Neural progenitor cell (in vitro differentiated cells): ENCODE measurements around the gene EMC10. TPM values are rescaled to one million over a fixed set of nuclear protein-coding genes. Genes with fewer than 3 reads are reported as not detected.

Experiments
- DNase-seq: peaks from one replicate; pipeline ENCODE4 v3.0.0-alpha.2; 2016; ENCODE audit warnings: low spot score
- H2AFZ ChIP-seq: fragments of 200-600 bp; sonication (generic); replicated peaks from 2 replicates; pipeline ENCODE4 v1.6.1; 2016; ENCODE audit warnings: antibody characterized with exemption
- H3F3A ChIP-seq: fragments of 200-600 bp; sonication (generic); 2 replicates; pipeline ENCODE4 v1.6.1; 2016; ENCODE audit warnings: antibody characterized with exemption, low read depth
- H3K27ac ChIP-seq: fragments of 200-600 bp; sonication (generic); 2 replicates; pipeline ENCODE4 v1.5.1; 2016; ENCODE audit warnings: mild to moderate bottlenecking
- H3K27me3 ChIP-seq: fragments of 200-600 bp; sonication (generic); 2 replicates; pipeline ENCODE4 v1.6.1; 2016; ENCODE audit warnings: mild to moderate bottlenecking, moderate library complexity
- H3K36me3 ChIP-seq: fragments of 200-600 bp; sonication (generic); 2 replicates; pipeline ENCODE4 v1.5.1; 2016
- H3K4me1 ChIP-seq: fragments of 200-600 bp; sonication (generic); 2 replicates; pipeline ENCODE4 v1.6.1; 2016; ENCODE audit warnings: mixed run types
- H3K4me2 ChIP-seq: fragments of 200-600 bp; sonication (generic); 2 replicates; pipeline ENCODE4 v1.6.1; 2016
- H3K4me3 ChIP-seq: fragments of 200-600 bp; sonication (generic); 2 replicates; pipeline ENCODE4 v1.5.1; 2016
- H3K79me2 ChIP-seq: fragments of 200-600 bp; sonication (generic); 2 replicates; pipeline ENCODE4 v1.6.1; 2016; ENCODE audit warnings: low read depth
- H3K9ac ChIP-seq: fragments of 200-600 bp; sonication (generic); 2 replicates; pipeline ENCODE4 v1.6.1; 2016
- H3K9me3 ChIP-seq: fragments of 200-600 bp; sonication (generic); 2 replicates; pipeline ENCODE4 v1.5.1; 2016; ENCODE audit warnings: low read depth
- H4K20me1 ChIP-seq: fragments of 200-600 bp; sonication (generic); 2 replicates; pipeline ENCODE4 v1.6.1; 2016; ENCODE audit warnings: low read depth
- H3K27ac Mint-ChIP-seq: 3 replicates; pipeline ENCODE4 v1.8.0; 2021; ENCODE audit warnings: mixed read lengths
- H3K27me3 Mint-ChIP-seq: 2 replicates; pipeline ENCODE4 v1.8.0; 2022; ENCODE audit warnings: low read depth, mild to moderate bottlenecking, inconsistent platforms, moderate library complexity, mixed read lengths; ENCODE audit not compliant: insufficient read depth
- H3K36me3 Mint-ChIP-seq: 3 replicates; pipeline ENCODE4 v1.8.0; 2021; ENCODE audit warnings: mixed read lengths
- H3K4me1 Mint-ChIP-seq: 3 replicates; pipeline ENCODE4 v1.8.0; 2021; ENCODE audit warnings: mixed read lengths
- H3K4me3 Mint-ChIP-seq: 3 replicates; pipeline ENCODE4 v1.8.0; 2021; ENCODE audit warnings: mild to moderate bottlenecking, moderate library complexity, mixed read lengths
- H3K9me3 Mint-ChIP-seq: 3 replicates; pipeline ENCODE4 v1.8.0; 2020; ENCODE audit warnings: mixed read lengths
- EZH2 ChIP-seq: fragments of 200-600 bp; sonication (generic); IDR thresholded peaks from 2 replicates; pipeline ENCODE4 v1.6.1; 2017; ENCODE audit warnings: antibody characterized with exemption, mild to moderate bottlenecking, moderate library complexity
- EZH2phosphoT487 ChIP-seq: fragments of 200-600 bp; sonication (generic); IDR thresholded peaks from 2 replicates; pipeline ENCODE4 v1.6.1; 2017; ENCODE audit warnings: antibody characterized with exemption
- total RNA-seq: library from RNA; depleted of rRNA; stranded (reverse); fragments of >200 nt; gene quantifications from 2 replicates; pipeline ENCODE4 v1.2.3, GENCODE V29; 2015; ENCODE audit warnings: low replicate concordance
- TF ChIP-seq, protein P1 (sequence below): fragments of 200-600 bp; sonication (generic); IDR thresholded peaks from 2 replicates; pipeline ENCODE4 v1.5.1; 2017; ENCODE audit warnings: antibody characterized with exemption, mild to moderate bottlenecking

Gene EMC10
- total RNA-seq, 1 donor from 2014 or later: 32.9 TPM

GRCh38 chr19:50494186-50495019 lies 18.1 kb downstream of the EMC10 start:
- H2AFZ ChIP-seq: no peak overlapping the region
- no peak overlapping the region for H3K9ac ChIP-seq
- Mint-ChIP-seq H3K27me3 (peaks cover 25% of the 10 kb centered on the region), H3K36me3 (peaks cover 7% of the 10 kb centered on the region), H3K4me1 (peaks cover 23% of the 10 kb centered on the region), H3K4me3 (peak overlapping the region; percentile 2), H3K9me3 (peaks cover 7% of the 10 kb centered on the region), H3K27ac (no peak overlapping the region)
- no peaks in the 10 kb centered on the region for H4K20me1 ChIP-seq
- H3K4me1 ChIP-seq: peaks cover 7% of the 10 kb centered on the region
- H3K27ac ChIP-seq: no peak overlapping the region
- no peaks in the 10 kb centered on the region for H3K79me2 ChIP-seq
- no peaks in the 10 kb centered on the region for H3F3A ChIP-seq
- DNase-seq: no peak
- no peak overlapping the region for H3K4me3 ChIP-seq
- no peaks in the 10 kb centered on the region for H3K9me3 ChIP-seq
- TF ChIP-seq EZH2phosphoT487 (no peak), EZH2 (no peak)
- TF ChIP-seq, protein P1, sequence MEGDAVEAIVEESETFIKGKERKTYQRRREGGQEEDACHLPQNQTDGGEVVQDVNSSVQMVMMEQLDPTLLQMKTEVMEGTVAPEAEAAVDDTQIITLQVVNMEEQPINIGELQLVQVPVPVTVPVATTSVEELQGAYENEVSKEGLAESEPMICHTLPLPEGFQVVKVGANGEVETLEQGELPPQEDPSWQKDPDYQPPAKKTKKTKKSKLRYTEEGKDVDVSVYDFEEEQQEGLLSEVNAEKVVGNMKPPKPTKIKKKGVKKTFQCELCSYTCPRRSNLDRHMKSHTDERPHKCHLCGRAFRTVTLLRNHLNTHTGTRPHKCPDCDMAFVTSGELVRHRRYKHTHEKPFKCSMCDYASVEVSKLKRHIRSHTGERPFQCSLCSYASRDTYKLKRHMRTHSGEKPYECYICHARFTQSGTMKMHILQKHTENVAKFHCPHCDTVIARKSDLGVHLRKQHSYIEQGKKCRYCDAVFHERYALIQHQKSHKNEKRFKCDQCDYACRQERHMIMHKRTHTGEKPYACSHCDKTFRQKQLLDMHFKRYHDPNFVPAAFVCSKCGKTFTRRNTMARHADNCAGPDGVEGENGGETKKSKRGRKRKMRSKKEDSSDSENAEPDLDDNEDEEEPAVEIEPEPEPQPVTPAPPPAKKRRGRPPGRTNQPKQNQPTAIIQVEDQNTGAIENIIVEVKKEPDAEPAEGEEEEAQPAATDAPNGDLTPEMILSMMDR: no peak
- H3K4me2 ChIP-seq: no peak overlapping the region
- no peaks in the 10 kb centered on the region for H3K36me3 ChIP-seq
- H3K27me3 ChIP-seq: peaks cover 87% of the 10 kb centered on the region

DNA sequence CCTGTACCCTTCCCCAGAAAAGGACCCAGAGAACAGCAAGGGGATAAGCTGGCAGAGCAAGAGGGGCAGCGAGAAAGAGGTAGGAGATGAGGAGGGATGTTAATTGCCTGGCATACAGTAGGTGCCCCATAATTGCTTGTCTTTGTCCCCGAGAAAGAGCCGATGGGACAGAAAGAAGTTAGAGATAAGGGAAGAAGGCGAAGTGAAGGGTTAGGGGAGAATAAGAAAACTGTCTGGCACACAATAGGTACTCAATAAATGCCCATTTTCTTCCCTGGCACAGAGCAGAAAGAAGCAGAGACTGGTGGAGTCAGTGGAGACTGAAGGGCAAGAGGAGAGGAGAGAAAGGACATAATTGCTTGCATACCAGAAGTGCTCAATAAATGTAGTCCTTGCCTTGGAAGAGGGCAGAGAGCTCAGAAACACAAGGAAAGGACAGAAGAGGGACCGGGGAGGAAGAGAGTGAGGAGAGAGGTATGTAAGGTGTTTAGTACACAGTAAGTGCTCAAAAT lies 18.8 kb downstream of the EMC10 start:
- Histone ChIP-seq H3K4me1 (peaks cover 8% of the 10 kb centered on the region), H3K27ac (no peak overlapping the region), H3K4me3 (no peak overlapping the region), H3K27me3 (peaks cover 88% of the 10 kb centered on the region), H3K79me2 (no peaks in the 10 kb centered on the region), H3K4me2 (no peak overlapping the region), H3K9ac (no peak overlapping the region), H3K36me3 (no peaks in the 10 kb centered on the region), H3F3A (no peaks in the 10 kb centered on the region), H3K9me3 (no peaks in the 10 kb centered on the region), H2AFZ (no peak overlapping the region), H4K20me1 (no peaks in the 10 kb centered on the region)
- Mint-ChIP-seq H3K9me3 (peaks cover 6% of the 10 kb centered on the region), H3K36me3 (peaks cover 7% of the 10 kb centered on the region), H3K4me3 (no peak overlapping the region), H3K27ac (no peak overlapping the region), H3K4me1 (peaks cover 20% of the 10 kb centered on the region), H3K27me3 (peaks cover 25% of the 10 kb centered on the region)
- TF ChIP-seq, protein P1: no peak
- TF ChIP-seq EZH2phosphoT487 (no peak), EZH2 (no peak)
- DNase-seq: no peak

DNA sequence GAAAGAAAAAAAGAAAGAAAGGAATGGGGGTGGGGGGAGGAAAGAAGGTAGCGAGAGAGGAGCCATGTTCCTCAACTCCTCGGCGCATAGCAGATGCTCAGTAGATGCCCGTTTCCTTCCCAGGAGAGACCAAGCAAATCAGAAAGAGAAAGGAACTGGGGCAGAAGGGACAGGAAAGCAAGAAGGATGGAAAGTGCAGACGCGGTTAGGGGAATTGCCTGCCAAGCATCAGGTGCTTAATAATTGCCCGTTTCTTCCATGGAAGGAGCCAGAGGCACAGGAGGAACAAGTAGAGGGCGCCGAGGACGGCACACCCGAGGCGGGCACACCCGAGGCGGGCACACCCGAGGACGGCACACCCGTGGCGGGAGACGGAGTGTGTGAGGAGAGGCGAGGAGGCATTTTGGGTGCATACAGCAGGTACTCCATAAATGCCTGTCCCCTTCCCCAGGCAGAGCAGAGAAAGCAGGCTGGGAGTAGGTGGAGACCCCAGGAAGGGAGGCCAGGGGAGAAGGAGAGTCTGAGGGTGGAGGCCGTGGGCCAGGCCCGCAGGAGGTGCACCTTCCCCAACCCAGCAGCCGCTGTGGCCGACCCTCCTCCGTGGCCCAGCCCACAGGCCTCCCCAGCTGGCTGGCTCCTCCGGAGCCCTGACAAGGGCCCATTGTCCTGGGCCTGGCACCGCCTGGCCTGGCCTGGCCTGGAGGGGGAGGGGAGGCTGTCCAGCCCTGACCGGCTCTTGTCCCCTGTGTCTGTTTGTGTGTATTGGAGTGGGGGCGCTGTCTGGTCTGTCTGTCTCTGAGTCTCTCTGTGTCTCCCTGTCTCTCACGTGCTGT lies 20.1 kb downstream of the EMC10 start:
- no peak overlapping the region for H3K9ac ChIP-seq
- peaks cover 14% of the 10 kb centered on the region for H3K4me1 ChIP-seq
- peaks cover 2% of the 10 kb centered on the region for H3K9me3 Mint-ChIP-seq
- no peaks in the 10 kb centered on the region for H4K20me1 ChIP-seq
- TF ChIP-seq, protein P1: peak; percentile 8
- TF ChIP-seq EZH2phosphoT487: no peak
- TF ChIP-seq EZH2: no peak
- H3K4me1 Mint-ChIP-seq: peaks cover 15% of the 10 kb centered on the region
- peaks cover 15% of the 10 kb centered on the region for H3K27me3 Mint-ChIP-seq
- no peak overlapping the region for H2AFZ ChIP-seq
- peak; percentile 81 for DNase-seq
- H3K36me3 ChIP-seq: no peaks in the 10 kb centered on the region
- H3K4me3 ChIP-seq: no peak overlapping the region
- H3K9me3 ChIP-seq: no peaks in the 10 kb centered on the region
- H3F3A ChIP-seq: no peaks in the 10 kb centered on the region
- H3K27me3 ChIP-seq: peaks cover 84% of the 10 kb centered on the region
- no peak overlapping the region for H3K27ac Mint-ChIP-seq
- no peaks in the 10 kb centered on the region for H3K79me2 ChIP-seq
- no peak overlapping the region for H3K4me3 Mint-ChIP-seq
- peak overlapping the region; percentile 34 for H3K4me2 ChIP-seq
- H3K36me3 Mint-ChIP-seq: no peaks in the 10 kb centered on the region
- no peak overlapping the region for H3K27ac ChIP-seq
